HG03095 (cell line): Measurements from ENCODE around the gene FRG1.
"Not testable (repeated sequence)": the region's sequence is repeated elsewhere in the genome, so short reads cannot be mapped to it uniquely, and the experiment has no call there.

ENCODE experiments used
- ATAC-seq: cut with Tn5 transposase; IDR thresholded peaks from one replicate; pipeline ENCODE4 v1.9.1; 2021; ENCODE audit warnings: moderate library complexity; ENCODE audit not compliant: unreplicated experiment

Gene FRG1

DNA sequence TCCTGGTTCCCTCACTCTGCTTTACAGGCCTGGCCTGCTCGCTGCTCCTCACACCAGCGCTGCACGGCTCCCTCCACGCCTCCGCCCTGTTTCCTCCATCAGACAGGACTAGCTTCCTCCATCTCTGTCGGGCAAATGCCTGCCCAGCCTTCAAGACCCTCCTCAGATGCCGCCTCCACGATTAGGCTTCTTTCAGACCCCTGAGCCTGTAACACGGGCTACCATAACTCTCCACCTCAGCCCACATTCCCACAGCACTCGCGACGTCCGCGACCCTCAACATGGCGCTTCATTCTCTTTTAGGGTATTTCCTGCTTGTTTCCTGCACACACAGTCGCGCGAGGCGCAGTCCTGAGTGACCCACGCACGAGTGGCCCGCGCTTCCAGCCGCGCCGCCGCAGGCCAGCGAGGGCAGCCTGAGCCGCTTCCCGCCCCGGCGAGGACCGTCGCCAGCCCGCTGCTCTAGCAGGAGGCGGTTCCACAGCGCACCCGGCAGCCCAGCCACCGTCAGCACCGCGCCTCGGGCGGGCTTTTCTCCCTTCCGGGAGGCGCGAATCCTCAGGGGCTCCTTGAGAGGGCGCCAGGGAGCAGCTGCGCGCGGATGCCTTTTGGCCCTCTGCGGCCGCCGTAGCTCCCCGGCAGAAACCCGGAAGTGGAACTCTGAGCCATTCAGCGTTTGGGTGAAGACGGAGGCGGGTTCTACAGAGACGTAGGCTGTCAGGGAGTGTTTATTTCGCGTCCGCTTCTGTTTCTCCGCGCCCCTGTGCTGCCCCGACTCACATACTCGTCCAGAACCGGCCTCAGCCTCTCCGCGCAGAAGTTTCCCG is at the start of gene FRG1:
Gene FRG1 (plus strand): TSS at position 695 of the 827 bp plus-strand sequence. CDS start 138 bp downstream, outside the sequence.
- peak; percentile 100 for ATAC-seq

DNA sequence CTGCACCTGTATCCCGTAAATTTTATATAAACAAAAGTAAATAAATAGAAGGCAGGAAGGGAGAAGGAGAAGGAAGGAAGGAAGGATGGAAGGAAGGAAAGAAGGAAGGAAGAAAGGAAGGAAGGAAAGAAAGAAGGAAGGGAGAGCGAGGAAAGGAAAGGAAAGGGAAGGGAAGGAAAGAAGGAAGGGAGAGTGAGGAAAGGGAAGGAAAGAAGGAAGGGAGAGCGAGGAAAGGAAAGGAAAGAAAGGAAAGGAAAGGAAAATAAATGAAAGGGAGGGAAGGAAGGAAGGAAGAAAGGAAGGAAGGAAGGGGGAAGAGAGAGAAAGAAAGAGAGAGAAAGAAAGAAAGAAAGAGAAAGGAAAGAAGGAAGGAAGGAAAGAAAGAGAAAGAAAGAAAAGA is 43.0 kb upstream of the FRG1 start:
- ATAC-seq: no peak

DNA sequence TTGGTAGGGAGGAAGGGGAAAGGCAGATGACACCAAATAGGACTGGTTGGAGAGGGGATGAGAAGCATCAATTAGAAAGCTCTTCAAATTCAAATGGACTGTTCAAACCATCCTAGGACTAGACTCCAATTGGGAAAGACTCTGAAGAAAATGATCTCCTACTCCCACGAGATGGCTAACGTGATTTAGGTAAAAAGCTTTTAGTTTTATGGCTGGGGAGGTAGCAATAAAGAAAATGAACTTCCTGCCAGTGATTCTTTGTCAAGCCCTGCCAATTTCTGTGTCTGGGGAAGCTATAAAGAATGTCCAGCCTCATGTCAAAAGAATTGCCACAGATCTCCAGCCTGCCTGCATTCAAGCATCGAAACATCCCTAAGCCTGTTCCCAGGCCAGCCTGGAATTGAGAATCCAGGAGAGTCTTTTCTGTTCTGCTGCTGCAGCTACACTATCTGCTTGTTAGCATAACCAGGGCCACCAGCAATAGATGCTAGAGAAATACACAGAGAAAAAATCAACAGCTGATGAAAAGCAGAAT is 41.1 kb upstream of the FRG1 start:
- not testable (repeated sequence) for ATAC-seq

DNA sequence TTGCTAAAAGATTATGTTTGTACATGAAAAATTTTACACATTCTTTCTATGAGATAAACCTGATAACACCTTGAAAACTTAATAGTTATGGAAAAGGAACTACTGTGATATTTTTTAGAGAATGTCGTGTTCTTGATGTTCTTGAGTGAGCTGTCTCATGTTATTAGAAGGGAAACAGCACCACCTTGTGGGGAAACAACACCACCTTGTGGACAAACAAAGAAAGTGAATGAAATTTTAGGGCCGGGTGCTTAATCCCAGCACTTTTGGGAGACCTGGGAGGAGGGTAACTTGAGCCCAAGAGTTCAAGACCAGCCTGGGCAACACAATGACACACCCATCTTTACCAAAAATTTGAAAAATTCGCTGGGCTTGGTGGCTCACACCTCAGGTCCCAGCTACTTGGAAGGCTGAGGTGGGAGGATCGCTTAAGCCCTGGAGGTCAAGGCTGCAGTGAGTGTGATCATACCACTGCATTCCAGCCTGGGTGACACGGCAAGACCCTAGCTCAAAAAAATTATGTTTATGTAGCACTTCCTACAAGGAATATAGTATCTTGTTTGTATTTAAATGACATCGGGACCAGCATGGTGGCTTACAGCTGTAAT is 36.1 kb upstream of the FRG1 start:
- peak; percentile 84 for ATAC-seq

DNA sequence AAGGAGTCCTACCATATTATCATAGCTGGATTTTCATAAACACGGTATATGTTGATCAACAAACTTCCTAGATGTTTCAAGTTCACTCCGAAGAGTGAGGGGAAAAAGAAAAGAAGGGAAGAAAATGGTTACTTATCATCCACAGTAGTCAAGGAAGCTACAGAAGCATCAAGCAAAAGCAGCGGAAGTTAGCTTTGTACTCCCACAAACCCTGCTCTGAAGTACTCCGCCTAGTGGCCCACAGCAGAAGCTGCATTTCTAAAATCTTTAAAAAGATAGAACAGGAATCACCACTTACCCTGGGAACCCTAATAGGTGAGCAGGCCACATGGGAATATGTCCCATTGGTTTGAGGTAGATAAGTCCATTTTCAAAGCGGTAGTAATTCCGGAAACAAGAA is 28.5 kb upstream of the FRG1 start:
- no peak for ATAC-seq

DNA sequence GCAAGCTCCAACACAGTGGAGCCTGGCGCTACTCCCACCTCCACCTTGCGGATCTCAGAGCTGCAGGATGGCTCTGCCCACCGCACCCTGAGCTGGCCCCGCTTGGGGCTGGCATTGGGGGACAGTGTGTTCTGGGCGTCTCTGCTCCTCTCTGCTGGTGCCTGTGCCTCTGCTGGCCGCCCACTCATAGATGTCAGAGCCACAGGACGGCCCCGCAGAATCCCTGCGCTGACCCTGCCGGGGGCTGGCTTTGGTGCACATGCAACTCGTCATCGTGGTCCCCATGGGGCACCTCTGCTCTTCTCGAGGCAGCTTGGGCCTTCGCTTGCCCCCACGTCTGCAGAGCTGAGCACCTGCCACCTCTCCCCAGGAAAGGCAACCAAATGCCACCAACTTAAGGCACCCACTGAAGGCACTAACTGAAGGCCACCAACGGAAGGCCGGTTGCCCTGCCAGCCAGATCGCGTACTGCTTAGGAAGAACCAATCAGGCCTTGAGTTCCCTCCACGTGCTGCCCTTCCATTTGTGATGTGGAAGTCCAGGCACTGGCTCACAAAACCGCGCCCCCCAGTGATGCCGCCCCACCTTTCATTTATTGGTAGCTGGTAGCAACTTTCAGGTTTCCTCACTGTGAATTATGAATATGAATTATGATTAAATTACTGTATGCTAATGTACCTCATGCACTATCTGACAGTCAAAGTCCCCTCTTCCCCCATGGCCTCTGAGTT is 23.3 kb upstream of the FRG1 start:
- no peak for ATAC-seq

DNA sequence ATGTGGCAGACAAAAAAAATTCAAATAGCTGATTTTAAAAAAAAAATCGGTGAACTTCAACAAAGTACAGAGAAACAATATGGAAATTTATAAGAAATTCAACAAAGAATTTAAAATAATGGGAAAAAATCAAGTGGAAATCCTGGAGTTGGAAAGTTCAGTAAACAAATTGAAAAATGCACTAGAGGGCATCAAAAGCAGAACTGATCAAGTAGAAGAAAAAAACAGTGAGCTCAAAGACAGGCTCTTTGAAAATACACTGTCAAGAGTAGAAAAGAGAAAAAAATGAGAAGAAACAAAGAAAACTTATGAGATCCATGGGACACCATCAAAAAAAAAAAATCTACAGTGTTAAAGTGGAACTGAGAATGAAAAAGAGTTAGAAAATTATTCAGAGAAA is 19.6 kb upstream of the FRG1 start:
- ATAC-seq: no peak

DNA sequence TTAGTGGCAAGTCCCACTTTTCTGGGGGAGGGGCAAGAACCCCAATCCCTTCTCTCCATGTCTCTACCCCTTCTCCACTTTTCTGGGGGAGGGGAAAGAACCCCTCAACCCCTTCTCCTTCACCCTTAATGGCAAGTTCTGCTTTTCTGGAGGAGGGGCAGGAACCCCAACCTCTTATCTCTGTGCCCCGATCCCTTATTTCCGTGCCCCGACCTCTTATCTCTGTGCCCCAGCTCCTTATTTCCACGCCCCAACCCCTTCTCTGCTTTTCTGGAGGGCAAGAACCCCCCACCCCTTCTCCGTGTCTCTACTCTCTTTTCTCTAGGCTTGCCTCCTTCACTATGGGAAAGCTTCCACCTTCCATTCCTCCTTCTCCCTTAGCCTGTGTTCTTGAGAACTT is 13.9 kb upstream of the FRG1 start:
- not testable (repeated sequence) for ATAC-seq

DNA sequence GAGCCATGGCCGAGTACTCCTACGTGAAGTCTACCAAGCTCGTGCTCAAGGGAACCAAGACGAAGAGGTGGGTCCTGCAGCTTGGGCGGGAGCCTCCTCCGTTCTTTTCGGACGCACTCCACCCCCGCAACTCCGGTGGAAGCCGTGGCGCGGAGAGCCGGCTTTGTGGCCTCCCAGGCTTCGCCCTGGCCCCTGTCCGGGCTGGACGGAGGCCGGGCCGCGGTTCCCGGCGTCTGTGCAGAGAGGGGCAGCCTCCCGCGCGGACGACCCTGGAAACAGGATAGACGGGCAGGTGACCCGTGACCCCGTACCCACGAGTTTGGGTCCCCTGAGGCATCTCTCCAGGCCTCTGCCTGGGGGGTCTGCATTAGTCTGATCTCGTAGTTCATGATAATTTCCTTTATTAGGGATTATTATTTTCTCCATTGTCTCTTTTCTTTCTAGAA is 356 bp downstream of the FRG1 start:
- ATAC-seq: no peak

DNA sequence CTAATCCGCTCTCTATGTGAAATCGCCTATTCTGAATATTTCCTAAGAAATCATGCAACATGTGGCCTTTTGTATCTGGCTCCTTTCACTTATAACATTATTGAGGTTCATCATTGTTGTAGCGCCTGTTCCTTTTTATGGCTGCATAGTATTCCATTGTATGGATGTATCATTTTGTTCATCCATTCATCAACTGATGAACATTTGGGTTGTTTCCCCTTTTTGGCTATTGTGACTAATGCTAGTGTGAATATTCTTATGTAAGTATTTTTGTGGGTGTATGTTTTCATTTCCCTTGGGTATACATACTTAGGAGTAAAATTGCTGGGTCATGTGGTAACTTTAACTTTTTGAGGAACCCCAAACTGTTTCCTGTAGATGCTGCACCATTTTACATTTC is 1.7 kb downstream of the FRG1 start:
- ATAC-seq: not testable (repeated sequence)

DNA sequence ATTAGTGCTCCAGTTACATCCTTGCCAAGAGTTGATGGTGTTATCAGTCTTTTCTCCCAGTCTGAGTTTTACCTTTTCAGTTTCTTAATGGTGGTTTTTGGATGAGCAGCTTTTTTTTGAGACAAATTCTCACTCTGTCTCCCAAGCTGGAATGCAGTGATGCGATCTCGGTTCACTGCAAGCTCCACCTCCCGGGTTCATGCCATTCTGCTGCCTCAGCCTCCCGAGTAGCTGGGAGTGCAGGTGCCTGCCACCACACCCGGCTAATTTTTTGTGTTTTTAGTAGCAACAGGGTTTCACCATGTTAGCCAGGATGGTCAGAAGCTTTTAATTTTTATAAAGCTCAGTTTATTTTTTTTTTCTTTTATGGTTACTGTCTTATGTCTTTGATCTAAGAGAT is 3.4 kb downstream of the FRG1 start:
- ATAC-seq: not testable (repeated sequence)

DNA sequence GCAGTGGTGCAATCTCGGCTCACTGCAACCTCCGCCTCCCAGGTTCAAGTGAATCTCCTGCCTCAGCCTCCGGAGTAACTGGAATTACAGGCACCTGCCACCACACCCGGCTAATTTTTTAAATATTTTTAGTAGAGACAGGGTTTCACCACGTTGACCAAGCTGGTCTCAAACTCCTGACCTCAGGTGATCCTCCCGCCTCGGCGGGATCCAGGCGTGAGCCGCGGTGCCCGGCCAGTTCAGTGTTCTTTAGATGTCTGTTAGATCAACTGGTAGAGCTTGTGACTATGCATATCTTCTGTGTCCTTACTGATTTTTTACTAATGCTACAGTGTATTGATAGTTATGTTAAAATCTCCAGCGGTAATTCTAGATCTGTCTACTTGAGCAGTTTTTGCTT is 6.2 kb downstream of the FRG1 start:
- ATAC-seq: not testable (repeated sequence)

DNA sequence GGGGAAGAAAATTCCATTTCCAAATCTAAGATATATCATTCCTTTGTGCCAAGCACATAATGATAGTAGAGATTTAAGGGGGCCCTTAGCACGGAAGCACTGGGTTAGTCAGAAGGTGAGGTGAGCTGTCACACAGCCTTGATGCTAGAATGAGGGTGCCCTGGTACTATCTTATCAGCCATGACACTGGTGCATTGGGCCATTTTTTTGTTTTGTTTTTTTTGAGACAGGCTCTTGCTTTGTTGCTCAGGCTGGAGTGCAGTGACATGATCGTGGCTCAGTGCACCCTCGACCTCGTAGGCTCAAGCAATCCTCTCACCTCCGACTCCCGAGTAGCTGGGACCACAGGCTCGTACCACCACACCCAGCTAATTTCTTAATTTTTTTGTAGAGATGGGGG is 7.8 kb downstream of the FRG1 start:
- not testable (repeated sequence) for ATAC-seq

DNA sequence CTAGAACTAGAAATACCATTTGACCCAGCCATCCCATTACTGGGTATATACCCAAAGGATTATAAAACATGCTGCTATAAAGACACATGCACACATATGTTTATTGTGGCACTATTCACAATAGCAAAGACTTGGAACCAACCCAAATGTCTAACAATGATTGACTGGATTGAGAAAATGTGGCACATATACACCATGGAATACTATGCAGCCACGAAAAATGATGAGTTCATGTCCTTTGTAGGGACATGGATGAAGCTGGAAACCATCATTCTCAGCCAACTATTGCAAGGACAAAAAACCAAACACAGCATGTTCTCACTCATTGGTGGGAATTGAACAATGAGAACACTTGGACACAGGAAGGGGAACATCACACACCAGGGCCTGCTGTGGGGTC is 28.6 kb downstream of the FRG1 start:
- not testable (repeated sequence) for ATAC-seq

DNA sequence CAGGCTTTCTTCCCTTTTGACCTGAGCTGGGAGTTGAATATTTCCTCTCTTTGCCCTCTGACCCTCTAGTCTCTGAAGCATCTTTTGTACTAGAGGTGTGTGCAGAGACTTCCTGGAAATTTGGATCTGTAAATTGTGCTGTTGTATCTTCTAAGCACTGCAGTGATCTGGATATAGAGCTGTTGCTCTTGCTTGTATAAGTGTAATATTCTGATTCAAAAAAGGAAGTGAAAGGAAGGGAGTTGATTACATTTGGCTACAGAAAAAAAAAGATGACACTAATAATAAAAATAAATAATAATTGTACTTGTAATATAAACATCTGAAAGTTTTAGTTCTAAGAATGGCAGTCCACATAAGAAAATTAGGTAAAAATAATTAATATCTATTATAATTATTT is 33.0 kb downstream of the FRG1 start:
- no peak for ATAC-seq

DNA sequence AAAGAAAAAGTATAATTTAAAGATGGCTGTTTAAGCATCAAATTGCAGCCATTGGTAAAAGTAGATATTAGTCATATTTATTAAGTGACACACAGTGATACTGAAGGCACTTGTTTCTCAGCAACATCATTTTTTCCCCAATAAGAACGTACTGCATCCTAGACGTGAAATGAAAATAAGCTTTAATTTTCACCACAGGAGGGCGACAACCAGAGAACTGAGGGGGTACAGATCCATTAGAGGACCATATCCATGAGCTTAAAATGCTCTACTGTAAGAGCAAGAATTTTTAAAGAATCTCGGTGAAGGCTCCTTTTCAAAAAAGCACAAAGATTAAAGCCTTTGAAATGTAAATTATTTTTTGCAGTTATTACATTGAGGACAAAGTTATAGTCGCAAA is 33.4 kb downstream of the FRG1 start:
- no peak for ATAC-seq

DNA sequence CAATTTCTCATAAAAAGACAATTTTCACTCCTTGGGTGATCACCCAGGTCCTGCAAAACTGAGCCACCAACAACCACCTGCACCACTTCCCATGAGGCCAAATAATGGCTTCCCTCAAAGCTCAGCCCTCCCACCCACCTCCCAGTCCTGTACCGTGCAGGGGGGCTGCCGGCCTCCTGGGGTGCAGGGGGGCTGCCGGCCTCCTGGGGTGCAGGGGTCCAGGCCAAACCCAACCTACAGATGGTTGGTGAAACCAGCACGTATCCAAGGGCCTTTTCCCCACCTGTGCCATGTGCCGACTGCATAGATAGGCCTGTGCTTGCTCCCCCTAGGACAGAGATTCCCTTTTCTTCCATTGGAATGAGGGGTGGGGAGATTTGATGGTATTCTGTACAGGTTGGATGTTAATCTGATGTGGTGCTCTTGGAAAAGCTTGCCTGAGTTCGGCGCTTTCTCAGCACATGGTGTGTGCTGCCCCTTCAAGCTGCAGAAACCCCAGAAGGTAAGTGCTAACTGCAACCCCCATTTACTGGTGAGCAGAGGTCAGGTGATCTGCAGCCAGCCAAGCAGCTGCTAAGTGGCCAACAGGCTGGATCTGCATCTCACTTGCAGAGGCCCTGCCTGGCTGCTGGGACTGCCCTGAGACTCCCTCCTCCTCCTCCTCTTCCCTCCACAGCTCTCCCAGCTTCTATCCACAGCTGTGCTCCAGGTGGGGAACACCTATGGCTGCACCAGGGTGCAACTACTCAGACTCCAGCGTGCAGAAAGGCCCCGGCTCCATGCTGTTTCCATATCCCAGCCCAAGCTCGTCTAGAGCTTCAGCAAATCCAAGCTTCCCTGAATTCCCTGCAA is 38.8 kb downstream of the FRG1 start:
- ATAC-seq: no peak

DNA sequence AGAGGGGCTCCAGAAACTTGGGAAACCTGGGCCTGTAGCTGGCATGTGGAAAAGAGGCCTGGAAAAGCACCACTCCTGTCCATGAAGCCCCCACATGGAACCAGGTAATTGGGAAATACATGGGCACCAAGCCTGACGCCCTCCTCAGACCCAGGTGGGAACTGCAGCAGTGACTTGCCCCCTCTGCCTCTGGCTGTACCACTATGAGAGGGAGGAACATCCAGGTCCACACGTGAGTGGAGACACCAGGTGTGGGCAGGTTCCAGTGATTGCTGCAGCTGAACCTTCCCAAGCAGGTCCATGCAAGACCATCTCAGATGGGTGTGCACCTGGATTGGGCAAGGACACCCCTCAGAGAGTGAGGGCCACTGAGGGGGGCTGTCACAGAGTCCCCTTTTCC is 39.6 kb downstream of the FRG1 start:
- ATAC-seq: not testable (repeated sequence)

DNA sequence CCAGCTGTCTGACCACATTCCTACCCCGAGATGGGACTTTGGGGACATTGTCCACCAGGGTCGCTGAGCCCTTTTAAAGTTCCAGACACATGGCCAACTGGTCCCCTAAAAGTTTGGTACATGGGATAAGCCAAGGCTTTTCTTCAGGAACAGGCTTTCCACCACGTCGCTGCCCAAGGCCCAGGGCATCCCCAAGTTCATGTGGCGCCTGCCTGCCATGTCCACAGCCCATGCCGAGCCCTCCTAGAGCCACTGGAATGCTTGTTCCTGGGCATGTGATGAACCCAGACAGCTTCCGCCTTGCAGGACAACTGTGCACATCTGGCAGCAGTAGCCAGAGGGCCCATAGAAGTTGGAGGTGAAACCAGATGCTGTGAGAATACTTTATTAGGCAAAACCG is 41.3 kb downstream of the FRG1 start:
- ATAC-seq: no peak

DNA sequence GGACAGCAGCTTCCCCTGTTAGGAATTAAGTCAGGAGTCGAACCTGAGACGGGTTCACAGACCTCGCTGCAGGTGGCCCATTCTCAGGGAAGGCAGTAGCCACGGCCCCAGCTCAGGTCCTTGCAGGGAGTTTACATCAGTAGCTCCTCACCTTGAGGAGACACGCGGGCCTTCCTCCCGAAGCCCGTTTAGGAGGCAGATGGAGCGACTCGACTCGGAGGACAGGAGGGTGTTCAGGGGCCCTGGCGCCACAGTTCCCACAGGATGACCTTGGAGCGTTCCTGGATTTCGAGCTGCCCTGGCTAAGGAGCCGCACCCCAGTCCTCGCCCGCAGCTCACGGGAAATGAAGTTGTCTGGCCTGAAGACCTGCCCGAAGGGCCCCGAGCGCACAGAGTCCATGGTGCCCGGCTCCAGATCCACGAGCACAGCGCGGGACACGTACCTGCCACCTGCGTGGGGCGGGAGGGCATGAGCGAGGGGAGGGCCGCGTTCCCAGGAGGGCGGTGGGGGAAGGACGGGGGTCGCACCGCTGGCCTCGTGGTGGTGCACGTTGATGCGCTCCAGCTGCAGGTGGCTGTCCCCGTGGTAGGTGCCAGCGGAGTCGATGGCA is 43.3 kb downstream of the FRG1 start:
- not testable (repeated sequence) for ATAC-seq
